PC-9 (cell line): ENCODE data around the gene PHF20. TPM values are rescaled to one million over a fixed set of nuclear protein-coding genes. Genes with fewer than 3 reads are reported as not detected.

ENCODE experiments used
- BruUV-seq: library from RNA; stranded (reverse); fragments of 400-500 nt; replicated peaks from 2 replicates; lab custom pipeline; 2021; lab: Mats Ljungman, UMichigan
- CTCF ChIA-PET: fragments of 300-600 bp; sonication (Branson Sonifier 250); formaldehyde crosslinking; loops from one replicate; lab custom pipeline; 2022; ENCODE audit warnings: antibody characterized with exemption; lab: Charles Lee
- POLR2A ChIA-PET: fragments of 300-600 bp; sonication (Branson Sonifier 250); formaldehyde crosslinking; loops from one replicate; lab custom pipeline; 2022; ENCODE audit warnings: antibody characterized with exemption; ENCODE audit not compliant: unreplicated experiment; lab: Charles Lee
- DNase-seq, 2 experiments: peaks; one replicate each; pipeline versions ENCODE4 v3.0.0 to v3.0.0-alpha.2; 2015 to 2022; ENCODE audit warnings: mixed read lengths in 1 of 2
- H2AFZ ChIP-seq: fragments of 200-600 bp; sonication (generic); 2 replicates; pipeline ENCODE4 v1.8.1; 2017; ENCODE audit warnings: antibody characterized with exemption
- H3F3A ChIP-seq: fragments of 200-600 bp; sonication (generic); 2 replicates; pipeline ENCODE4 v1.8.1; 2017; ENCODE audit warnings: antibody characterized with exemption, mild to moderate bottlenecking, low read depth; ENCODE audit not compliant: insufficient read depth
- H3K27ac ChIP-seq: fragments of 200-600 bp; sonication (generic); 2 replicates; pipeline ENCODE4 v1.6.1; 2016; ENCODE audit warnings: mixed run types
- H3K27me3 ChIP-seq: fragments of 200-600 bp; sonication (generic); 2 replicates; pipeline ENCODE4 v1.6.1; 2016; ENCODE audit warnings: low read depth, mixed run types; ENCODE audit not compliant: insufficient read depth
- H3K36me3 ChIP-seq: fragments of 200-600 bp; sonication (generic); 2 replicates; pipeline ENCODE4 v1.6.1; 2016; ENCODE audit warnings: low read depth, mixed run types
- H3K4me1 ChIP-seq: fragments of 200-600 bp; sonication (generic); replicated peaks from 2 replicates; pipeline ENCODE4 v1.6.1; 2016; ENCODE audit warnings: mixed run types; ENCODE audit not compliant: insufficient read depth
- H3K4me2 ChIP-seq: fragments of 200-600 bp; sonication (generic); 2 replicates; pipeline ENCODE4 v1.6.1; 2017; ENCODE audit warnings: mixed run types
- H3K4me3 ChIP-seq: fragments of 200-600 bp; sonication (generic); 2 replicates; pipeline ENCODE4 v1.6.1; 2016; ENCODE audit warnings: mixed run types
- H3K79me2 ChIP-seq: fragments of 200-600 bp; sonication (generic); 2 replicates; pipeline ENCODE4 v1.6.1; 2017; ENCODE audit warnings: low read depth, mixed run types
- H3K9me2 ChIP-seq: fragments of 200-600 bp; sonication (generic); 2 replicates; pipeline ENCODE4 v1.8.1; 2017; ENCODE audit warnings: mild to moderate bottlenecking; ENCODE audit not compliant: insufficient read depth
- H3K9me3 ChIP-seq: fragments of 200-600 bp; sonication (generic); 2 replicates; pipeline ENCODE4 v1.8.1; 2016; ENCODE audit warnings: low read depth; ENCODE audit not compliant: insufficient read depth
- H4K20me1 ChIP-seq: fragments of 200-600 bp; sonication (generic); 2 replicates; pipeline ENCODE4 v1.8.1; 2017; ENCODE audit not compliant: insufficient read depth
- EZH2 ChIP-seq: fragments of 200-600 bp; sonication (generic); IDR thresholded peaks from 2 replicates; pipeline ENCODE4 v1.8.0; 2017; ENCODE audit warnings: antibody characterized with exemption, low read depth
- intact Hi-C: fragments of 100-400 bp; cut with micrococcal nuclease; formaldehyde crosslinking; loops from one replicate; pipeline ENCODE4 v1.10.0; 2022; ENCODE audit not compliant: unreplicated experiment
- total RNA-seq: library from RNA; stranded (reverse); gene quantifications from 2 replicates; pipeline ENCODE4 v1.2.3, GENCODE V29; 2021
- TF ChIP-seq, protein P1 (sequence below): fragments of 200-600 bp; sonication (generic); conservative IDR thresholded peaks from 2 replicates; pipeline ENCODE4 v1.6.1; 2017; ENCODE audit warnings: mixed run types, antibody characterized with exemption, mild to moderate bottlenecking, moderate library complexity

The PHF20 gene
- total RNA-seq, 1 experiment from 2014 or later = 59.8 TPM

DNA sequence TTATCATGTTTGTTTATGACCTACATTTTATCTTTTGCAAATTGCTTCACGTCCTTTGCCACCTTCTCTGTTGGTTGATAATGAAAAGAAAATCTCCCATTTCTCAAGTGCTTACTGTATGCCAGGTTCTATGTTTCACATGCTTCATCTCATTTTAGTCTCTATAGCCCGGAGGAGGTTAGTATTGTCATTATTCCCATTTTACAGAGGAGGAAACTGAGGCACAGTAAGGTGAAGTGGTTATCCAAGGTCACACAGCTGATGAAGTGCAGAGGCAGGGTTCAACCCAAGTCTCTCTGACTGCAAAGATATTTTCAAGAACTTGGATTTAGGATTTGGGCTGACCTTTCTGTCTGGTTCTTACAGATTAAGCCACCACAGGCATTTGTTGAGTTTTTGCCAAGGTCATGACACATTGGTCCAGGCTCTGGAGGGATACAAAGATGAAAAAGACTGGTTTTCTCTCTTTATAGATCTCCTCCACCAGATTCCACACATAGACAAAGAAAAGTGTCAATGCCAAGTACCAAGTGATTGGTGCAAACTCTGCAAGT lies 217.2 kb downstream of the PHF20 start:
- Histone ChIP-seq H3F3A (peaks cover 6% of the 10 kb centered on the region; the same call in 1 of the 2 replicates), H3K4me1 (no peaks in the 10 kb centered on the region), H3K4me2 (no peak overlapping the region), H3K9me3 (no peaks in the 10 kb centered on the region), H4K20me1 (no peaks in the 10 kb centered on the region), H2AFZ (no peak overlapping the region), H3K4me3 (no peak overlapping the region), H3K36me3 (no peaks in the 10 kb centered on the region), H3K27me3 (no peaks in the 10 kb centered on the region), H3K9me2 (no peaks in the 10 kb centered on the region), H3K27ac (no peak overlapping the region), H3K79me2 (no peaks in the 10 kb centered on the region)
- TF ChIP-seq, protein P1, sequence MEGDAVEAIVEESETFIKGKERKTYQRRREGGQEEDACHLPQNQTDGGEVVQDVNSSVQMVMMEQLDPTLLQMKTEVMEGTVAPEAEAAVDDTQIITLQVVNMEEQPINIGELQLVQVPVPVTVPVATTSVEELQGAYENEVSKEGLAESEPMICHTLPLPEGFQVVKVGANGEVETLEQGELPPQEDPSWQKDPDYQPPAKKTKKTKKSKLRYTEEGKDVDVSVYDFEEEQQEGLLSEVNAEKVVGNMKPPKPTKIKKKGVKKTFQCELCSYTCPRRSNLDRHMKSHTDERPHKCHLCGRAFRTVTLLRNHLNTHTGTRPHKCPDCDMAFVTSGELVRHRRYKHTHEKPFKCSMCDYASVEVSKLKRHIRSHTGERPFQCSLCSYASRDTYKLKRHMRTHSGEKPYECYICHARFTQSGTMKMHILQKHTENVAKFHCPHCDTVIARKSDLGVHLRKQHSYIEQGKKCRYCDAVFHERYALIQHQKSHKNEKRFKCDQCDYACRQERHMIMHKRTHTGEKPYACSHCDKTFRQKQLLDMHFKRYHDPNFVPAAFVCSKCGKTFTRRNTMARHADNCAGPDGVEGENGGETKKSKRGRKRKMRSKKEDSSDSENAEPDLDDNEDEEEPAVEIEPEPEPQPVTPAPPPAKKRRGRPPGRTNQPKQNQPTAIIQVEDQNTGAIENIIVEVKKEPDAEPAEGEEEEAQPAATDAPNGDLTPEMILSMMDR = no peak
- TF ChIP-seq EZH2 = no peak
- DNase-seq = no peak
- CTCF ChIA-PET = no interaction called here
- intact Hi-C loops = no loop called here
- no TSS peak for BruUV-seq
- POLR2A ChIA-PET = no interaction called here

DNA sequence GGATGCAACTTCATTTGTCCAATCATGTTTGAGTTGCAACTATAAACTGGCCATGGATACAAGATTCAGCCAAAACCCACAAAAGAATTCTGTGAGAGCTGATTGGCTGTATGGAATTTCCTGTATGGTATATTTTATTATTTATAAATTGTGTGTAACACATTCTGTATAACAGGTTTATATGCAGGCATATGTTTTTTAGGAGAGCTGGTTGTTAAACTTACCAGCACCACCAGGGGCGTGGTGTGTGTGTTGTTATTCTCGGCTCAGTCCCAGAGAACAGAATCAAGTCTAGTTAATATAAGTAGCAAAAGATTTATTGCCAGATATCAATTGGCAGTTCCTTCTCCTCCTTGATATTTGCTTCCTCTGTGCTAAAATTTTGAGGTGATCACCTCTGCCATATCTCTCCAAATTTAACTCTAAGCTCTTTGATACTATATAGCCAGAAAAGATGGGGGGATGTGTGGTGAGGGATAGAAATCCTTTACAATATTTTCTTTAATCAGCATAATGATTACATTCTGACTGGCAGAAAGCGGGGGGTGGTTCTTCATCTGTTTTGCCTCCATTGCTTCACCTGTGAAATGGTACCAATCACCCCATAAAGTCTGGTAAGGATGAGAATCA lies 219.4 kb downstream of the PHF20 start:
- POLR2A ChIA-PET = interaction anchor here (0.5 to 0.6 kb wide), 6 partner anchors 45 to 844 kb away, joined by 3 to 5 read pairs (median 3); partner anchors contain the start of gene EDEM2
- Histone ChIP-seq H3K4me1 (no peaks in the 10 kb centered on the region), H3K27ac (no peak overlapping the region), H3K4me3 (no peak overlapping the region), H3K9me2 (no peaks in the 10 kb centered on the region), H3F3A (0 out of 2 replicates have a peak, but pooled peaks cover 4% of the 10 kb centered on the region), H3K4me2 (no peak overlapping the region), H2AFZ (no peak overlapping the region), H3K27me3 (no peaks in the 10 kb centered on the region), H4K20me1 (no peaks in the 10 kb centered on the region), H3K36me3 (no peaks in the 10 kb centered on the region), H3K79me2 (no peaks in the 10 kb centered on the region), H3K9me3 (no peaks in the 10 kb centered on the region)
- peak in 1 of 2 experiments; percentile 44 for DNase-seq
- BruUV-seq = no TSS peak
- CTCF ChIA-PET = interaction anchor here (0.6 to 2.1 kb wide), 7 partner anchors 9 to 215 kb away, joined by 3 to 21 read pairs (median 6); partner anchors contain the start of gene SCAND1
- TF ChIP-seq, protein P1 = peak; percentile 67
- no peak for TF ChIP-seq EZH2
- intact Hi-C loops = loop anchor here (5.0 kb wide), 1 partner anchor 479 kb away; no protein-coding TSS in a partner anchor

DNA sequence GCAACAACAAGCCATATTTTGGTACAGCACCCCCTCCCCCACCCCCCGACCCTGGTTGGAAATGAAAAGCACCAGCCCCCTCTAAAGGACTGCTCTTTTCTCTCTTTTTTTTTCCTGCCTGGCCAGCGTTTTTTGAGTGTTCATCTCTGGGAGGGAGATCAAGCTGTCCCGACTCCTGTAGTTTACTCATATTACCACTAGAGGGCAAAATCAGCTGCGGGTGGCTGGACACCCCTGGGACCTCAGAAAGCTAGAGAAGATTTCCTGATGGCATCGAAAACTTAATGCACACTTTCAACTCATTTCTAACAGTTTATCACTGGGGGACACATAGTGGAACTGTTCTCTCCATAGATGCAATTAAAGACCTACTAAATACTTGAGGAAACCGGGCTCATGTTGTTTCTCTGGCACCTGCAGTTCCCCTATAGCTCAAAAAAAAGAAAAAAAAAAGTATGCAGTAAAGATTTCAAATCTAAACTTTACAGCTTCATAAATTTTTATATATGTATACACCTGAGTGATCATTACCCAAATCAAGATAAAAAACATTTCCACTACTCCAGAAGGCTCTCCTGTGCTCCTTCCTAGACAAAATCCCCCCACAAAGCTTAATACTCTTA lies 221.0 kb downstream of the PHF20 start:
- Histone ChIP-seq H3K79me2 (no peaks in the 10 kb centered on the region), H3K27ac (no peak overlapping the region), H3K9me2 (no peaks in the 10 kb centered on the region), H3K27me3 (no peaks in the 10 kb centered on the region), H3K4me2 (peak overlapping the region; percentile 53), H3K36me3 (no peaks in the 10 kb centered on the region), H2AFZ (no peak overlapping the region), H3K4me3 (no peak overlapping the region), H3K9me3 (no peaks in the 10 kb centered on the region), H3F3A (0 out of 2 replicates have a peak, but pooled peaks cover 4% of the 10 kb centered on the region), H3K4me1 (no peaks in the 10 kb centered on the region), H4K20me1 (no peaks in the 10 kb centered on the region)
- TF ChIP-seq, protein P1 = peak; percentile 89
- TF ChIP-seq EZH2 = no peak
- BruUV-seq = no TSS peak
- intact Hi-C loops = loop anchor here (1.0 to 5.0 kb wide), 3 partner anchors 38 to 481 kb away; partner anchors contain the start of gene SCAND1
- CTCF ChIA-PET = interaction anchor here (0.5 to 3.8 kb wide), 33 partner anchors 12 to 687 kb away, joined by 3 to 85 read pairs (median 4); partner anchors contain the start of gene SCAND1
- POLR2A ChIA-PET = interaction anchor here (0.6 to 0.8 kb wide), 10 partner anchors 12 to 781 kb away, joined by 3 to 13 read pairs (median 7); partner anchors contain the start of genes DSN1 and SCAND1
- peak; percentile 59 to 60 for DNase-seq
